Caco-2 (cell line): Measurements from ENCODE around the gene ZNF256. TPM values are rescaled to one million over a fixed set of nuclear protein-coding genes. Genes with fewer than 3 reads are reported as not detected.

Experiments used
- BruUV-seq: library from RNA; stranded (reverse); fragments of 400-500 nt; replicated peaks from 2 replicates; lab custom pipeline; 2021; lab: Mats Ljungman, UMichigan
- CTCF ChIA-PET: fragments of 300-600 bp; sonication (Branson Sonifier 250); formaldehyde crosslinking; loops from one replicate; lab custom pipeline; 2022; ENCODE audit warnings: antibody characterized with exemption; lab: Charles Lee
- POLR2A ChIA-PET: fragments of 300-600 bp; sonication (Branson Sonifier 250); formaldehyde crosslinking; loops from one replicate; lab custom pipeline; 2022; ENCODE audit warnings: antibody characterized with exemption; lab: Charles Lee
- DNase-seq, 2 experiments: peaks; one replicate each; pipeline versions ENCODE4 v3.0.0 to v3.0.0-alpha.2; 2020 to 2022
- H3K27me3 ChIP-seq: replicated peaks from 2 replicates; pipeline ENCODE4 v1.6.0; 2011; ENCODE audit warnings: low read length; ENCODE audit not compliant: control insufficient read depth, insufficient read depth
- H3K36me3 ChIP-seq: 2 replicates; pipeline ENCODE4 v1.5.1; 2011; ENCODE audit warnings: low read length; ENCODE audit not compliant: control insufficient read depth, insufficient read depth
- H3K4me1 ChIP-seq: fragments of 250-450 bp; sonication (Bioruptor Pico); 2 replicates; pipeline ENCODE4 v1.5.1; 2020; ENCODE audit warnings: mild to moderate bottlenecking
- H3K4me3 ChIP-seq: 2 replicates; pipeline ENCODE4 v1.5.1; 2011; ENCODE audit warnings: low read depth, mild to moderate bottlenecking, control low read depth, low read length
- H3K9me3 ChIP-seq: fragments of 250-450 bp; sonication (Bioruptor Pico); 2 replicates; pipeline ENCODE4 v1.5.1; 2020; ENCODE audit warnings: mild to moderate bottlenecking, moderate library complexity
- H3K27ac Mint-ChIP-seq: one replicate; pipeline ENCODE4 v1.8.0; 2022; ENCODE audit warnings: mixed read lengths; ENCODE audit not compliant: unreplicated experiment
- H3K27me3 Mint-ChIP-seq: one replicate; pipeline ENCODE4 v1.8.0; 2022; ENCODE audit warnings: mixed read lengths; ENCODE audit not compliant: insufficient read depth, unreplicated experiment
- H3K36me3 Mint-ChIP-seq: one replicate; pipeline ENCODE4 v1.8.0; 2022; ENCODE audit warnings: mild to moderate bottlenecking, mixed read lengths; ENCODE audit not compliant: insufficient read depth, unreplicated experiment
- H3K4me1 Mint-ChIP-seq: one replicate; pipeline ENCODE4 v1.8.0; 2022; ENCODE audit warnings: low read depth, mixed read lengths; ENCODE audit not compliant: unreplicated experiment
- H3K4me3 Mint-ChIP-seq: one replicate; pipeline ENCODE4 v1.8.0; 2022; ENCODE audit warnings: mild to moderate bottlenecking, moderate library complexity, mixed read lengths; ENCODE audit not compliant: unreplicated experiment
- H3K9me3 Mint-ChIP-seq: one replicate; pipeline ENCODE4 v1.8.0; 2022; ENCODE audit warnings: mixed read lengths; ENCODE audit not compliant: unreplicated experiment
- CTCF ChIP-seq, 2 experiments: fragments of 200-600 bp in 1 of 2; IDR thresholded peaks; 1 replicate in 1 of 2; 2 replicates in 1 of 2; pipeline versions ENCODE4 v1.5.1 to v1.8.0; 2011 to 2022; ENCODE audit warnings: antibody characterized with exemption in 1 of 2, control low read depth in 1 of 2, inconsistent platforms in 1 of 2, low read depth in 1 of 2, low read length in 1 of 2, mild to moderate bottlenecking in 1 of 2, moderate library complexity in 1 of 2; ENCODE audit not compliant: insufficient read depth in 1 of 2, severe bottlenecking in 1 of 2, unreplicated experiment in 1 of 2
- intact Hi-C: fragments of 100-400 bp; cut with micrococcal nuclease; formaldehyde crosslinking; loops from one replicate; pipeline ENCODE4 v1.10.0; 2022; ENCODE audit not compliant: unreplicated experiment
- total RNA-seq: library from RNA; stranded (reverse); gene quantifications from 2 replicates; pipeline ENCODE4 v1.2.3, GENCODE V29; 2022

ZNF256 gene
- total RNA-seq, 1 experiment from 2014 or later = 1.5 TPM

- ChIA-PET POLR2A (no interaction called here), CTCF (no interaction called here)
- no peaks in the 10 kb centered on the region for H3K4me1 ChIP-seq
- no TSS peak for BruUV-seq
- no peaks in the 10 kb centered on the region for H3K36me3 ChIP-seq
- peaks cover 49% of the 10 kb centered on the region for H3K9me3 Mint-ChIP-seq
- H3K4me3 ChIP-seq = no peak overlapping the region
- intact Hi-C loops = no loop called here
- H3K9me3 ChIP-seq = peaks cover 36% of the 10 kb centered on the region
- no peak for DNase-seq
- no peak overlapping the region for H3K4me3 Mint-ChIP-seq
- no peaks in the 10 kb centered on the region for H3K36me3 Mint-ChIP-seq
- no peaks in the 10 kb centered on the region for H3K27me3 ChIP-seq
- TF ChIP-seq CTCF (IDR thresholded peaks at IDR 0.05; ENCODE audit: insufficient read depth in 1 of 2, low read depth in 1 of 2, low read length in 1 of 2, severe bottlenecking in 1 of 2, unreplicated experiment in 1 of 2) = no peak
- H3K27ac Mint-ChIP-seq = no peak overlapping the region
- no peaks in the 10 kb centered on the region for H3K4me1 Mint-ChIP-seq
- H3K27me3 Mint-ChIP-seq = no peaks in the 10 kb centered on the region
Observed at GRCh38 chr19:57935731-57936130, 11.8 kb downstream of the ZNF256 start.

DNA sequence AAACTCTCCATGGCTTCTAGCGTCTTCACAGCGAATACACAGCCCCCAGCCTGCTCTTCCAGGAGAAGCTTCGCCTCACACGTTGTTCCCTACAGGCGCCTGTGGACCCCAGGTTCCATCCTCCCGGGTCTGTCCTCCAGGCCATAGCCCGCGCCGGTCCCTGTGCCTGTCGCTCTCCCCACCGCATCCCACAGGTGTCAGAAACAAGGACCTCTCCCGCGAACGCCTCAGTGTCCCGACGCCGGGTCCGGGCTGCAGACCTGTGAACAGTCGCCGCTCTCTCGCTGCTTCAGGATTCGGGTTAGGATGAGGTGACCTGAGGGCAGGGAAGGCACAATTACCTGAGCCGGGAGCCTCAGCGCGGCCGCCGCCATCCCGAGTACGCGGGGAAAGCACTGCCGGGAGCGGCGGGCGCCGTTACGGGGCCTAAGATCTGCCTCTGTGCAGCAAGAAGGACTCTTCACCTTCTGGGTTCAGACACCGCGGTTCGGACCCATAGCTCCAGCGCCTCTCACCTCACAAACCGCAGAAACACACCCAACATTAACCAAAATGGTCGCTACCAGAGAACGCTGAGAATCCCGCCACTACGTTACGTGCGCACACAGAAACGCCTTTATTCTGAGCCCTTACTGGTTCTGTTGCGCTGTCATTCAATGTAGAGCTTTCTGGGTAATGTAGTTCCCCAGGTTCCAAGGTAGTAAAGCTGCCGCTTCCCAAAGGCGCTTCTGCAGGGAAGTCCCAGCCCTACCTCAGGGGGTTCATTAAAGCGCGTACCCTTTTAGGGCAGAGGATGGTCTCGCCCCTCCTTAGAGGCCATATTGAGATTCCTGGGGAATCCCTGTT is 12.5 kb downstream of the ZNF256 start, which contains the start of gene ZNF418:
Gene ZNF418, minus strand, starts transcription at position 583 of the 846 bp plus-strand sequence. CDS start 1,580 bp downstream, outside the sequence.
- Histone ChIP-seq H3K4me3 (no peak within 1 kb of the TSS), H3K36me3 (no peaks in the 10 kb centered on the region), H3K27me3 (no peaks in the 10 kb centered on the region), H3K4me1 (no peaks in the 10 kb centered on the region), H3K9me3 (peaks cover 43% of the 10 kb centered on the region)
- Mint-ChIP-seq H3K36me3 (no peaks in the 10 kb centered on the region), H3K27ac (no peak within 1 kb of the TSS), H3K4me1 (no peaks in the 10 kb centered on the region), H3K9me3 (peaks cover 48% of the 10 kb centered on the region), H3K27me3 (no peaks in the 10 kb centered on the region), H3K4me3 (no peak within 1 kb of the TSS)
- no peak for DNase-seq
- BruUV-seq = no TSS peak
- POLR2A ChIA-PET = no interaction called here
- TF ChIP-seq CTCF (IDR thresholded peaks at IDR 0.05; ENCODE audit: insufficient read depth in 1 of 2, low read depth in 1 of 2, low read length in 1 of 2, severe bottlenecking in 1 of 2, unreplicated experiment in 1 of 2) = no peak
- intact Hi-C loops = no loop called here
- CTCF ChIA-PET = no interaction called here

- no peak overlapping the region for H3K27ac Mint-ChIP-seq
- H3K36me3 Mint-ChIP-seq = no peaks in the 10 kb centered on the region
- Histone ChIP-seq H3K4me3 (no peak overlapping the region), H3K9me3 (peaks cover 32% of the 10 kb centered on the region), H3K36me3 (no peaks in the 10 kb centered on the region), H3K27me3 (no peaks in the 10 kb centered on the region), H3K4me1 (no peaks in the 10 kb centered on the region)
- no peaks in the 10 kb centered on the region for H3K27me3 Mint-ChIP-seq
- ChIA-PET POLR2A (no interaction called here), CTCF (no interaction called here)
- no peak for TF ChIP-seq CTCF (IDR thresholded peaks at IDR 0.05; ENCODE audit: insufficient read depth in 1 of 2, low read depth in 1 of 2, low read length in 1 of 2, severe bottlenecking in 1 of 2, unreplicated experiment in 1 of 2)
- no peak for DNase-seq
- peaks cover 20% of the 10 kb centered on the region for H3K9me3 Mint-ChIP-seq
- no TSS peak for BruUV-seq
- H3K4me1 Mint-ChIP-seq = no peaks in the 10 kb centered on the region
- intact Hi-C loops = no loop called here
- no peak overlapping the region for H3K4me3 Mint-ChIP-seq
Observed at GRCh38 chr19:57927587-57927986, 19.9 kb downstream of the ZNF256 start.
